Measurements from ENCODE around the gene CHD1. TPM values are rescaled to one million over a fixed set of nuclear protein-coding genes. Genes with fewer than 3 reads are reported as not detected.

Gene CHD1
- total and polyA plus RNA-seq, 2 of the 13 experiments (the other 11 are each of a cell fraction or from before 2014, with no cell fraction given): 22.8 to 55.9 TPM

DNA sequence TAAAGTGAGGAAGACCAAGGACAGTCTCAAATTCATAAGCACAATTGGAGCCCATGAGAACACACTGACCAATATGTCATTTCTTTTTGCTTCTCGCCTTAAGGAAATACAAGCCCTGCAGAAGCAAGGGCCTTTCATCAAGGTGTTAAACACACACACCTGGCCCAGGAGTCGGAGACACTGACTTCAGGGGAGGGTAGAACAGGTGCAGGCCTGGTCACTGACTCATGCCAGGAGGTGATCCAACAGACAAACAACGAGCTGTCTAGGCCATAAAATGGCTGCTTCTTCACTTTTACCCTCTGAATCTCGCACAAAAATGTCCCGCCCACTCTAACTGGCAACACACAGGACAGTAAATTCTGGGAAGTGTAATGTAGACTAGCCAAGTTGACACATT, 92.6 kb downstream of the CHD1 start:
- no peak overlapping the region for H3K4me3 ChIP-seq (replicated peaks in 1 of 3; ENCODE audit: insufficient read depth in 1 of 3, low read depth in 2 of 3, low read length in 3 of 3)
- no peaks in the 10 kb centered on the region for H4K20me1 ChIP-seq (ENCODE audit: insufficient read depth, low read length)
- 32% methylated on average over 5 of the region's 5 CpGs for WGBS (ENCODE audit: low lambda C conversion rate)
- ATAC-seq: no peak
- H3K36me3 ChIP-seq (replicated peaks in 1 of 2; ENCODE audit: control insufficient read depth in 1 of 2, insufficient read depth in 2 of 2, low read length in 2 of 2): no peaks in the 10 kb centered on the region
- H3K27ac ChIP-seq (ENCODE audit: extremely low read length, insufficient read depth, low read length): no peak overlapping the region
- no TSS peak for BruUV-seq (replicated peaks)
- POLR2A ChIA-PET: no interaction called here
- no peaks in the 10 kb centered on the region for H3K79me2 ChIP-seq (ENCODE audit: insufficient read depth, low read length)
- H3K9ac ChIP-seq (ENCODE audit: insufficient read depth, low read depth, low read length): no peak overlapping the region
- no peaks in the 10 kb centered on the region for H3K4me1 ChIP-seq (ENCODE audit: insufficient read depth, low read length)
- H2AFZ ChIP-seq (ENCODE audit: low read length): no peak overlapping the region
- CTCF ChIA-PET (ENCODE audit: low intra/inter-chr PET ratio, low total read pairs): no interaction called here
- no peak for DNase-seq (ENCODE audit: low spot score)
- in situ Hi-C loops (cut with HindIII; ENCODE audit: extremely low pct_ligation_motif_present, low pct_unique_long_range_greater_than_20kb) (loop anchor here (25.0 kb wide), 1 partner anchor 1299 kb away; no protein-coding TSS in a partner anchor), intact Hi-C loops (cut with micrococcal nuclease; ENCODE audit: unreplicated experiment) (no loop called here)
- no peak overlapping the region for H3K4me2 ChIP-seq (ENCODE audit: low read depth, low read length)
- 0 out of 5 replicates have a peak, but pooled peaks cover 0 to 1% of the 10 kb centered on the region in 2 experiments for H3K27me3 ChIP-seq (ENCODE audit: control insufficient read depth in 1 of 2, insufficient read depth in 2 of 2, low read length in 2 of 2)
- no peak for FAIRE-seq
- H3K9me3 ChIP-seq (ENCODE audit: low read length): no peaks in the 10 kb centered on the region
- TF ChIP-seq SUZ12 (IDR thresholded peaks at IDR 0.05; ENCODE audit: low read depth, low read length): no peak
- TF ChIP-seq ZNF331 (CRISPR knock-in tag; IDR thresholded peaks at IDR 0.05): no peak
- TF ChIP-seq, protein P1, sequence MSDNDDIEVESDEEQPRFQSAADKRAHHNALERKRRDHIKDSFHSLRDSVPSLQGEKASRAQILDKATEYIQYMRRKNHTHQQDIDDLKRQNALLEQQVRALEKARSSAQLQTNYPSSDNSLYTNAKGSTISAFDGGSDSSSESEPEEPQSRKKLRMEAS (IDR thresholded peaks at IDR 0.05): no peak
- TF ChIP-seq, protein P2, sequence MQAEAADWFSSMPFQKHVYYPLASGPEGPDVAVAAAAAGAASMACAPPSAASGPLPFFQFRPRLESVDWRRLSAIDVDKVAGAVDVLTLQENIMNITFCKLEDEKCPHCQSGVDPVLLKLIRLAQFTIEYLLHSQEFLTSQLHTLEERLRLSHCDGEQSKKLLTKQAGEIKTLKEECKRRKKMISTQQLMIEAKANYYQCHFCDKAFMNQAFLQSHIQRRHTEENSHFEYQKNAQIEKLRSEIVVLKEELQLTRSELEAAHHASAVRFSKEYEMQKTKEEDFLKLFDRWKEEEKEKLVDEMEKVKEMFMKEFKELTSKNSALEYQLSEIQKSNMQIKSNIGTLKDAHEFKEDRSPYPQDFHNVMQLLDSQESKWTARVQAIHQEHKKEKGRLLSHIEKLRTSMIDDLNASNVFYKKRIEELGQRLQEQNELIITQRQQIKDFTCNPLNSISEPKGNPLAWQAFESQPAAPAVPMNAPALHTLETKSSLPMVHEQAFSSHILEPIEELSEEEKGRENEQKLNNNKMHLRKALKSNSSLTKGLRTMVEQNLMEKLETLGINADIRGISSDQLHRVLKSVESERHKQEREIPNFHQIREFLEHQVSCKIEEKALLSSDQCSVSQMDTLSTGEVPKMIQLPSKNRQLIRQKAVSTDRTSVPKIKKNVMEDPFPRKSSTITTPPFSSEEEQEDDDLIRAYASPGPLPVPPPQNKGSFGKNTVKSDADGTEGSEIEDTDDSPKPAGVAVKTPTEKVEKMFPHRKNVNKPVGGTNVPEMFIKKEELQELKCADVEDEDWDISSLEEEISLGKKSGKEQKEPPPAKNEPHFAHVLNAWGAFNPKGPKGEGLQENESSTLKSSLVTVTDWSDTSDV (CRISPR knock-in tag; IDR thresholded peaks at IDR 0.05): no peak
- TF ChIP-seq ZNF816 (CRISPR knock-in tag; IDR thresholded peaks at IDR 0.05; ENCODE audit: borderline replicate concordance): no peak
- no peak for TF ChIP-seq MATR3 (CRISPR knock-in tag; IDR thresholded peaks at IDR 0.05)
- TF ChIP-seq, protein P3, sequence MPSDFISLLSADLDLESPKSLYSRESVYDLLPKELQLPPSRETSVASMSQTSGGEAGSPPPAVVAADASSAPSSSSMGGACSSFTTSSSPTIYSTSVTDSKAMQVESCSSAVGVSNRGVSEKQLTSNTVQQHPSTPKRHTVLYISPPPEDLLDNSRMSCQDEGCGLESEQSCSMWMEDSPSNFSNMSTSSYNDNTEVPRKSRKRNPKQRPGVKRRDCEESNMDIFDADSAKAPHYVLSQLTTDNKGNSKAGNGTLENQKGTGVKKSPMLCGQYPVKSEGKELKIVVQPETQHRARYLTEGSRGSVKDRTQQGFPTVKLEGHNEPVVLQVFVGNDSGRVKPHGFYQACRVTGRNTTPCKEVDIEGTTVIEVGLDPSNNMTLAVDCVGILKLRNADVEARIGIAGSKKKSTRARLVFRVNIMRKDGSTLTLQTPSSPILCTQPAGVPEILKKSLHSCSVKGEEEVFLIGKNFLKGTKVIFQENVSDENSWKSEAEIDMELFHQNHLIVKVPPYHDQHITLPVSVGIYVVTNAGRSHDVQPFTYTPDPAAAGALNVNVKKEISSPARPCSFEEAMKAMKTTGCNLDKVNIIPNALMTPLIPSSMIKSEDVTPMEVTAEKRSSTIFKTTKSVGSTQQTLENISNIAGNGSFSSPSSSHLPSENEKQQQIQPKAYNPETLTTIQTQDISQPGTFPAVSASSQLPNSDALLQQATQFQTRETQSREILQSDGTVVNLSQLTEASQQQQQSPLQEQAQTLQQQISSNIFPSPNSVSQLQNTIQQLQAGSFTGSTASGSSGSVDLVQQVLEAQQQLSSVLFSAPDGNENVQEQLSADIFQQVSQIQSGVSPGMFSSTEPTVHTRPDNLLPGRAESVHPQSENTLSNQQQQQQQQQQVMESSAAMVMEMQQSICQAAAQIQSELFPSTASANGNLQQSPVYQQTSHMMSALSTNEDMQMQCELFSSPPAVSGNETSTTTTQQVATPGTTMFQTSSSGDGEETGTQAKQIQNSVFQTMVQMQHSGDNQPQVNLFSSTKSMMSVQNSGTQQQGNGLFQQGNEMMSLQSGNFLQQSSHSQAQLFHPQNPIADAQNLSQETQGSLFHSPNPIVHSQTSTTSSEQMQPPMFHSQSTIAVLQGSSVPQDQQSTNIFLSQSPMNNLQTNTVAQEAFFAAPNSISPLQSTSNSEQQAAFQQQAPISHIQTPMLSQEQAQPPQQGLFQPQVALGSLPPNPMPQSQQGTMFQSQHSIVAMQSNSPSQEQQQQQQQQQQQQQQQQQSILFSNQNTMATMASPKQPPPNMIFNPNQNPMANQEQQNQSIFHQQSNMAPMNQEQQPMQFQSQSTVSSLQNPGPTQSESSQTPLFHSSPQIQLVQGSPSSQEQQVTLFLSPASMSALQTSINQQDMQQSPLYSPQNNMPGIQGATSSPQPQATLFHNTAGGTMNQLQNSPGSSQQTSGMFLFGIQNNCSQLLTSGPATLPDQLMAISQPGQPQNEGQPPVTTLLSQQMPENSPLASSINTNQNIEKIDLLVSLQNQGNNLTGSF (CRISPR knock-in tag; IDR thresholded peaks at IDR 0.05): no peak
- no peak for TF ChIP-seq BORCS8-MEF2B (CRISPR knock-in tag; IDR thresholded peaks at IDR 0.05)
- no peak for TF ChIP-seq ELF1 (CRISPR knock-in tag; IDR thresholded peaks at IDR 0.05)
- no peak for TF ChIP-seq FLYWCH1 (CRISPR knock-in tag; IDR thresholded peaks at IDR 0.05)
- TF ChIP-seq, protein P4, sequence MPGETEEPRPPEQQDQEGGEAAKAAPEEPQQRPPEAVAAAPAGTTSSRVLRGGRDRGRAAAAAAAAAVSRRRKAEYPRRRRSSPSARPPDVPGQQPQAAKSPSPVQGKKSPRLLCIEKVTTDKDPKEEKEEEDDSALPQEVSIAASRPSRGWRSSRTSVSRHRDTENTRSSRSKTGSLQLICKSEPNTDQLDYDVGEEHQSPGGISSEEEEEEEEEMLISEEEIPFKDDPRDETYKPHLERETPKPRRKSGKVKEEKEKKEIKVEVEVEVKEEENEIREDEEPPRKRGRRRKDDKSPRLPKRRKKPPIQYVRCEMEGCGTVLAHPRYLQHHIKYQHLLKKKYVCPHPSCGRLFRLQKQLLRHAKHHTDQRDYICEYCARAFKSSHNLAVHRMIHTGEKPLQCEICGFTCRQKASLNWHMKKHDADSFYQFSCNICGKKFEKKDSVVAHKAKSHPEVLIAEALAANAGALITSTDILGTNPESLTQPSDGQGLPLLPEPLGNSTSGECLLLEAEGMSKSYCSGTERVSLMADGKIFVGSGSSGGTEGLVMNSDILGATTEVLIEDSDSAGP (CRISPR knock-in tag; IDR thresholded peaks at IDR 0.05; ENCODE audit: borderline replicate concordance): no peak
- TF ChIP-seq PCBP2 (optimal IDR thresholded peaks at IDR 0.05; ENCODE audit: low read depth, low read length, poor library complexity, severe bottlenecking): no peak
- no peak for TF ChIP-seq PCBP1 (IDR thresholded peaks at IDR 0.05; ENCODE audit: borderline replicate concordance, low read depth, low read length)
- TF ChIP-seq, protein P5, sequence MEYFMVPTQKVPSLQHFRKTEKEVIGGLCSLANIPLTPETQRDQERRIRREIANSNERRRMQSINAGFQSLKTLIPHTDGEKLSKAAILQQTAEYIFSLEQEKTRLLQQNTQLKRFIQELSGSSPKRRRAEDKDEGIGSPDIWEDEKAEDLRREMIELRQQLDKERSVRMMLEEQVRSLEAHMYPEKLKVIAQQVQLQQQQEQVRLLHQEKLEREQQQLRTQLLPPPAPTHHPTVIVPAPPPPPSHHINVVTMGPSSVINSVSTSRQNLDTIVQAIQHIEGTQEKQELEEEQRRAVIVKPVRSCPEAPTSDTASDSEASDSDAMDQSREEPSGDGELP (IDR thresholded peaks at IDR 0.05; ENCODE audit: borderline replicate concordance, low read depth): no peak
- TF ChIP-seq EEA1 (CRISPR knock-in tag; IDR thresholded peaks at IDR 0.05; ENCODE audit: borderline replicate concordance): no peak

Data from HepG2 (cell line).